Activated gamma-delta T cell treated with Interleukin-2 at 50 U/mL for 16 hours (primary cell): ENCODE measurements around the gene DNAJB4.
"Not testable (repeated sequence)": the region's sequence is repeated elsewhere in the genome, so short reads cannot be mapped to it uniquely, and the experiment has no call there.

Experiments
- DNase-seq: peaks from one replicate; pipeline ENCODE4 v3.0.0-alpha.2; 2020

The DNAJB4 gene

GRCh38 chr1:78040484-78041089, 35.8 kb downstream of the DNAJB4 start:
- DNase-seq: no peak

GRCh38 chr1:78043436-78043835, 38.7 kb downstream of the DNAJB4 start:
- no peak for DNase-seq

- no peak for DNase-seq
Observed at GRCh38 chr1:78044796-78045562, 40.2 kb downstream of the DNAJB4 start.

DNA sequence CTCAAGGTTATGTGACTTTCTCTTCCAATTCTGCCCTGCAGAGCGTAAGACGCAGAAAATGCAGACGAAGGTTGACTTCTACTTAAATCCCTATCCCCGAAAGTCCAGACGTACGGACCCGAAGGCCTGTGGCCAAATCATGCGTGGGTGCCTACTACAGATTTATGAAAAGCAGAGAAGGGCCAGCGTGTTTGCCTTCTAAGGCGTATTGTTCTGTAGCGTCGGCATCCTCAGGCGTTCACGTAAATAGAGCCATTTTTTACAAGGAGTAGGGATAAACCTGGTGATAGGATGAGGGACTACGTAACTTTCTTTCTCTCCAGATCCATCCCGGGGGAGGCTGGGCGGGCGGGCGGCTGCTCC, 40.8 kb downstream of the DNAJB4 start:
- no peak for DNase-seq

DNA sequence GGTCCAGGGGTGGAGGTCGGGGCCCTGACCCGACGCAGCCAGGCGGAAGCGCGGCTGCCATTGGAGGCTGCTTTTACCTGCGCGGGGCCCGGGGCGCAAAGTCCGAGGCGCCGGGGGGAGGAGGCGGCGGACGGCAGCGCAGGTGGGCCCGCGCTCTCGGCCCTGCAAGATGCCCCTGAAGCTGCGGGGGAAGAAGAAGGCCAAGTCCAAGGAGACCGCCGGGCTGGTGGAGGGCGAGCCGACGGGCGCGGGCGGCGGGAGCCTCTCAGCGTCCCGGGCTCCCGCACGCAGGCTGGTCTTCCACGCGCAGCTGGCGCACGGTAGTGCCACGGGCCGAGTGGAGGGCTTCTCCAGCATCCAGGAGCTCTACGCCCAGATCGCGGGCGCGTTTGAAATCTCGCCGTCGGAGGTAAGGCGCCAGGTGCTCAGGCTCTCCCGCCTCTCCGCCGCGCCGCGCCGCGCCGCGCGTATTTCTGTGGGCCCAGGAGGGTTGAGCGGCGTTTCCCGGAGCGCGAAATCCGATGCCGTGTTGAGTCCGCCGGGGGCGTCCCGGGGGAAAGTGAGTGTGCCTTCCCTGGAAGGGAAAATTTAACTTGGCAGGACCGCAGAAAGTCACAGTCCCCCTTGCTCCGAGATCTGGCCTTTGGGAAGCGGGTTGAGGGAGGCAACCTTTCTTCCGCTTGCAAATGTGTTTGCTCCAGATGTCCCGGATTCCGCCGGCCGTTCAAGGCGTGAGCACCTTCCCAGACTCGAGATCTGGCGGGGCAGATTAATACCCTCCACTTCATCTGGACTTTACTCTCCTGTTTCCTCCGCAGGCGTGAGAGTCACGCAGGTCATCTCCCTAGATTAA, 41.4 kb downstream of the DNAJB4 start, which contains the start of gene GIPC2:
TSS of gene GIPC2 (plus strand) at position 41 of the 853 bp plus-strand sequence. CDS start at position 170, 129 bp downstream.
- peak; percentile 4 for DNase-seq

DNA sequence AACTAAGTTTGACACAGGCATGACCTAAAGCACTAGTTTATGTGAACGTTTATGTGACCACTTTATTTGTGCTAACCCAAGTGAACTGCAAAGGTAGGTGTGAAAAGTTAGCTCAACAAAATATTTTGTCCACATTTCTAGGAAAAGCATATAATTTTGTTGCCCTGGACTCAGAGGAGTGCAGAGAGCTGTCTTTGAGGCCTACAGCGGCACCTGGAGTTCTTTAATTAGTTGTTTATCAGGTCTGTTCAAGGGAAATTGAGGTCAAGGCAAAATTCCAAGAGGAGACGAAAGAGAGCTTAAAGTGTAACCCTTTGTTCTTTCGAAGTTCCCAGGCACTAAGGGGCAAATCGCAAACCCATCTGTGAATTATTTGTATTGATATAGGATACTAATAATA, 42.4 kb downstream of the DNAJB4 start:
- DNase-seq: no peak

DNA sequence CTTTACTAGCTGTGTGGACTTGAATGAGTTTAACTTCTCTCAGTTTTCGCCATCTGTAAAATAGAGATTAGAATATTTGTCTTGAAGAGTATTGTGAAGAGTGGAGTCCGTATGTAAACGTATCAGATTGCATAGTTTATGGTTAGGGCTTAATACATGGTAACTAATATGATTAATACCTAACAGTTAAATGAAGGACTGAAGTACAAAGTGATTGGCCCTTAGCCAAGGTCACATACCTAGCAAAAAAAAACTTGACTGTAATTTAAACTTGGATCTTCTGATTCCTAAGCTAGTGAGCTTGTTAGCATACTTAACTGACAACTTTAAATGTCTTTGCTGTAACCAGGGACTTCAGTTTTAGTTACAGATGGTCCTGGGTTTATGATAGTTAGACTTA, 42.9 kb downstream of the DNAJB4 start:
- DNase-seq: no peak

GRCh38 chr1:78048446-78048845, 43.7 kb downstream of the DNAJB4 start:
- no peak for DNase-seq

DNA sequence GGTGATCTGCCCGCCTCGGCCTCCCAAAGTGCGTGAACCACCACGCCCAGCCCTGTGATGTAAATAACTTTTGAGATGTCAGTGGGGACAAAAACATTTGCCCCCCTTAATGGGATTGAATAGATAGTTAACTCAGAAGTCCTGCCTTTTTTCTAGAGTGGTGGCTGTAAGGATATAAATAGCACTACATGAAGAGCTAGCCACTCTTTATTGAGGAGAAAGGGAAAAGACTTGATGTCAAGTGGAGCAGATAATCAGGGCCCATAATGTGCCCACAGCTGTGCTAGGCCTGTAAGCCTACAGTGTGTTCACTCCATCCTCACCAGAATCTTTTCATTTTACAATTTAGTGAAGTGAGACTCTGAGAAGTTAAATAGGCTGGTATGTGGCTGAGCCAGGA, 44.7 kb downstream of the DNAJB4 start:
- no peak for DNase-seq

GRCh38 chr1:78051005-78051404, 46.3 kb downstream of the DNAJB4 start:
- no peak for DNase-seq

DNA sequence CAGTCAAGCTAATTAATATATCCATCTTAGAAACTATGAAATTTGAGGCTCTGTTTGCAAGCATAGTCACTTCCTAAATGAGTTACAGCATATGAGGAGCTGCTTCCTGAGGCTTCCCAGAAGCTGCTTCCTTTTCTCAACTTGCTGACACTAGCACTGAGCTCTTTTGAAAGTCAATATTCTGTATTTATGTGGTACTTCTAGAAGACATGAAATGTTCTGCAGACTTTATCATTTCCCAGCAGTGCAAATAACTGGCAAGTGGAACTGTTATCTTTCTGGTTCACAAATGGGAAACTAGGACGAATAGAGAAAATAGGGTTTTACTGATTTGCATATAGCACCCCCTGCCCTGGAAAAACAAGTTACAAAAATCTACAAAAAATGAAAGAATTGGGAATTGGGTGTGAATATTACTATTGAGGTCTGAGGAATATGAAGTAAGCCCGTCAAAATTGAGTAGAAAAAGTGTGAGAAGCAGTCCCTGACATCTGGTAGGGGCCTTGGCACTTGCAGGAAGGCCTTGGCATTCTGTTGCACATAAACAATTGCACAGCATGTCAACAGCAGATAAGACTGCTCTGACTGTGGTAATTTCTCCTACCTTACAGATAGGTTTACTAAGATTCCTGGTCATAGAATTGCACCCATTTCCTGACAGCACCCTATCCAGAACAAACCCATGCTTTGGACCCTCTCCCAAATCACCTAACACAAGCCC, 48.1 kb downstream of the DNAJB4 start:
- no peak for DNase-seq

GRCh38 chr1:78053498-78053897, 48.8 kb downstream of the DNAJB4 start:
- no peak for DNase-seq

- no peak for DNase-seq
Observed at GRCh38 chr1:78054559-78054958, 49.8 kb downstream of the DNAJB4 start.

- no peak for DNase-seq
Observed at GRCh38 chr1:78054972-78055371, 50.2 kb downstream of the DNAJB4 start.

GRCh38 chr1:78055565-78056132, 50.9 kb downstream of the DNAJB4 start:
- no peak for DNase-seq

GRCh38 chr1:78058670-78059069, 53.9 kb downstream of the DNAJB4 start:
- DNase-seq: no peak

- DNase-seq: no peak
Observed at GRCh38 chr1:78060857-78061563, 56.3 kb downstream of the DNAJB4 start.

- no peak for DNase-seq
Observed at GRCh38 chr1:78061825-78062523, 57.2 kb downstream of the DNAJB4 start.

DNA sequence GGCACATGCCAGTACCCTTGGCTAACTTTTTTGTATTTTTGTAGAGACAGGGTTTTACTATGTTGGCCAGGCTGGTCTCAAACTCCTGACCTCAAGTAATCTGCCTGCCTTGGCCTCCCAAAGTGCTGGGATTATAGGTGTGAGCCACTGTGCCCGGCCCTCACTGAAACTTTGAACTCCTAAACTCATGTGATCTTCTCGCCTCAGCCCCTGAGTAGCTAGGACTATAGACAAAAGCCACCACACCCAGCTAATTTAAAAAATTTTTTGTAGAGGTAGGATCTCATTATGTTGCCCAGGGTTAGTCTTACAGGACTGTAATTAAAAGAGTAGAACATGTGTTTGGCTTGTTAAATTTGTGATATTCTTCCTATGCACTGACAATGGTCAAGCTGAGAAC, 60.1 kb downstream of the DNAJB4 start:
- not testable (repeated sequence) for DNase-seq
